GM12878 (cell line): ENCODE measurements around the gene TCF15. TPM values are rescaled to one million over a fixed set of nuclear protein-coding genes. Genes with fewer than 3 reads are reported as not detected.
A peak's percentile ranks its signal among the peaks of the same experiment; 100 is the strongest.

Experiments
- BCL11A ChIP-seq: IDR thresholded peaks from 2 replicates; pipeline ENCODE4 v1.6.1; 2011; ENCODE audit warnings: low read depth, low read length
- CHD2 ChIP-seq: IDR thresholded peaks from 2 replicates; pipeline ENCODE4 v1.6.1; 2011; ENCODE audit warnings: low read depth, low read length, improper control_type of control experiment, borderline replicate concordance
- CREM ChIP-seq: IDR thresholded peaks from 2 replicates; pipeline ENCODE4 v1.6.1; 2014; ENCODE audit warnings: antibody characterized with exemption, low read depth
- EZH2 ChIP-seq: IDR thresholded peaks from 2 replicates; pipeline ENCODE4 v1.6.1; 2012; ENCODE audit warnings: low read depth, mild to moderate bottlenecking, control low read depth, inconsistent platforms, low read length, borderline replicate concordance; ENCODE audit not compliant: control insufficient read depth
- GABPA ChIP-seq: IDR thresholded peaks from 2 replicates; pipeline ENCODE4 v1.6.1; 2014; ENCODE audit warnings: antibody characterized with exemption, low read depth, mild to moderate bottlenecking, inconsistent platforms
- HDAC2 ChIP-seq: fragments of 200-600 bp; sonication (generic); IDR thresholded peaks from 2 replicates; pipeline ENCODE4 v1.6.1; 2017
- HDAC6 ChIP-seq: fragments of 200-600 bp; sonication (generic); IDR thresholded peaks from one replicate; pipeline ENCODE4 v1.8.0; 2017; ENCODE audit warnings: antibody characterized with exemption; ENCODE audit not compliant: unreplicated experiment
- MTA2 ChIP-seq: fragments of 450-650 bp; IDR thresholded peaks from 2 replicates; pipeline ENCODE4 v1.6.1; 2016; ENCODE audit warnings: low read depth, mild to moderate bottlenecking, moderate library complexity
- MYC ChIP-seq: IDR thresholded peaks from 2 replicates; pipeline ENCODE4 v1.6.1; 2011; ENCODE audit warnings: mild to moderate bottlenecking, low read length, moderate library complexity, inconsistent platforms; ENCODE audit not compliant: insufficient read depth, insufficient replicate concordance, insufficient read length, severe bottlenecking
- NFXL1 ChIP-seq: fragments of 450-650 bp; IDR thresholded peaks from 2 replicates; pipeline ENCODE4 v1.6.1; 2017; ENCODE audit warnings: antibody characterized with exemption, mild to moderate bottlenecking, borderline replicate concordance
- SIN3A ChIP-seq: IDR thresholded peaks from 2 replicates; pipeline ENCODE4 v1.6.1; 2012; ENCODE audit warnings: low read depth, low read length, improper control_type of control experiment
- polyA plus RNA-seq, 11 experiments: library from polyadenylated mRNA; depleted of rRNA in 4 of 11; unstranded in 6 of 11; stranded (reverse) in 5 of 11; fragments of >200 nt; fragmentation: Nextera tagmentation in 4 of 11; fragmentation: Illumina TruSeq in 1 of 11; extraction: Ambion mirVana in 4 of 11; extraction: Trizol in 1 of 11; gene quantifications; 1 replicate in 1 of 11; 2 replicates in 10 of 11; pipeline versions ENCODE4 v1.2.1 to v1.2.3, GENCODE V29; 2011 to 2016; ENCODE audit warnings: inconsistent platforms in 2 of 11, missing spikeins in 2 of 11, low read depth in 1 of 11
- total RNA-seq, 4 experiments: library from RNA; depleted of rRNA in 3 of 4; stranded (reverse); fragments of >200 nt in 3 of 4; fragmentation: Illumina TruSeq in 1 of 4; extraction: Trizol in 1 of 4; gene quantifications; 2 replicates each; pipeline versions ENCODE4 v1.2.1 to v1.2.3, GENCODE V29; 2013 to 2021
- TF ChIP-seq, protein P1 (sequence below): fragments of 450-650 bp; formaldehyde crosslinking; IDR thresholded peaks from 2 replicates; pipeline ENCODE4 v1.5.0; 2022; ENCODE audit warnings: mild to moderate bottlenecking, missing genetic modification characterization
- TF ChIP-seq, protein P2 (sequence below): fragments of 450-650 bp; IDR thresholded peaks from 2 replicates; pipeline ENCODE4 v1.6.1; 2016; ENCODE audit warnings: mild to moderate bottlenecking, moderate library complexity, borderline replicate concordance
- TF ChIP-seq, protein P3 (sequence below): IDR thresholded peaks from 2 replicates; pipeline ENCODE4 v1.6.1; 2012; ENCODE audit warnings: mild to moderate bottlenecking, low read depth, low read length
- TF ChIP-seq, protein P4 (sequence below): IDR thresholded peaks from 2 replicates; pipeline ENCODE4 v1.6.1; 2012; ENCODE audit warnings: low read depth, low read length, improper control_type of control experiment
- TF ChIP-seq, protein P5 (sequence below): fragments of 450-650 bp; IDR thresholded peaks from 2 replicates; pipeline ENCODE4 v1.6.1; 2016; ENCODE audit warnings: mild to moderate bottlenecking

Gene TCF15
- total and polyA plus RNA-seq, 10 of the 15 experiments (the other 5 are each of a cell fraction or from before 2014, with no cell fraction given): 0.08 TPM; not detected in 9

DNA sequence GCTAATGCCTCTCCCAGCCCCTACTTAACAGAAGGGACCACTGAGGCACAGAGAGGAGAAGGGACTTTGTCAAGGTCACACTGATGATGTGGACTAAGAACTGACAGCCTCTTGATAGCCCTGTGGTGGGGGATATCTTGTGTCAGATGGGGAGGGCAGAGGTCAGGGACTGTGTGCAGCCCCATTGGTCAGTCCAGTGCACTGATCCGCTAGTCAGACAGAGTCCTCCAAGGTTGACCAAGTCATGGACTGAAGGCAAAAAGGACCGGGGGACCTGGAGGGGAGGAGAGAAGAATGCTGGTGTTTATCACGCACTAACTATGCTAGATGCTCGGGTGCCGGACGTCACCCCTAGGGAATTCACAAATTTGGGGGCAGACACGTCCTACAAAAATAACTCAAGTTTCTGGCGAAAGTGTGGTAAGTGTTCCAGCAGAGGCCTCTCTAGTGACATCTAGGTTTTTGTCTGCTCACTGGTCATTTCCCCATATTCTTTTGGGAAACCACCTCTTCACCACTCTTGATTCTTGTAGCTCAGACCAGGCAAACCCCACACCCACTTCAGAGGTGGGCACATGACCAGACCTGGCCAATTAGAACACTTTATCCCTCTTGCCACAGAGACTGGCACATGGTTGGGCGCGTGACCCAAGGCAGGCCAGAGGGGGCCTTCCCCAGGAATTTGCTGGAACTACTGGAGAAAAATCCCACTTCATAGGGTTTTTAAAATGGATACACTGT is 21.0 kb downstream of the TCF15 start (continued):
- TF ChIP-seq, protein P1, sequence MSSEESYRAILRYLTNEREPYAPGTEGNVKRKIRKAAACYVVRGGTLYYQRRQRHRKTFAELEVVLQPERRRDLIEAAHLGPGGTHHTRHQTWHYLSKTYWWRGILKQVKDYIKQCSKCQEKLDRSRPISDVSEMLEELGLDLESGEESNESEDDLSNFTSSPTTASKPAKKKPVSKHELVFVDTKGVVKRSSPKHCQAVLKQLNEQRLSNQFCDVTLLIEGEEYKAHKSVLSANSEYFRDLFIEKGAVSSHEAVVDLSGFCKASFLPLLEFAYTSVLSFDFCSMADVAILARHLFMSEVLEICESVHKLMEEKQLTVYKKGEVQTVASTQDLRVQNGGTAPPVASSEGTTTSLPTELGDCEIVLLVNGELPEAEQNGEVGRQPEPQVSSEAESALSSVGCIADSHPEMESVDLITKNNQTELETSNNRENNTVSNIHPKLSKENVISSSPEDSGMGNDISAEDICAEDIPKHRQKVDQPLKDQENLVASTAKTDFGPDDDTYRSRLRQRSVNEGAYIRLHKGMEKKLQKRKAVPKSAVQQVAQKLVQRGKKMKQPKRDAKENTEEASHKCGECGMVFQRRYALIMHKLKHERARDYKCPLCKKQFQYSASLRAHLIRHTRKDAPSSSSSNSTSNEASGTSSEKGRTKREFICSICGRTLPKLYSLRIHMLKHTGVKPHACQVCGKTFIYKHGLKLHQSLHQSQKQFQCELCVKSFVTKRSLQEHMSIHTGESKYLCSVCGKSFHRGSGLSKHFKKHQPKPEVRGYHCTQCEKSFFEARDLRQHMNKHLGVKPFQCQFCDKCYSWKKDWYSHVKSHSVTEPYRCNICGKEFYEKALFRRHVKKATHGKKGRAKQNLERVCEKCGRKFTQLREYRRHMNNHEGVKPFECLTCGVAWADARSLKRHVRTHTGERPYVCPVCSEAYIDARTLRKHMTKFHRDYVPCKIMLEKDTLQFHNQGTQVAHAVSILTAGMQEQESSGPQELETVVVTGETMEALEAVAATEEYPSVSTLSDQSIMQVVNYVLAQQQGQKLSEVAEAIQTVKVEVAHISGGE (CRISPR knock-in tag): no peak
- no peak for TF ChIP-seq MYC
- TF ChIP-seq, protein P2, sequence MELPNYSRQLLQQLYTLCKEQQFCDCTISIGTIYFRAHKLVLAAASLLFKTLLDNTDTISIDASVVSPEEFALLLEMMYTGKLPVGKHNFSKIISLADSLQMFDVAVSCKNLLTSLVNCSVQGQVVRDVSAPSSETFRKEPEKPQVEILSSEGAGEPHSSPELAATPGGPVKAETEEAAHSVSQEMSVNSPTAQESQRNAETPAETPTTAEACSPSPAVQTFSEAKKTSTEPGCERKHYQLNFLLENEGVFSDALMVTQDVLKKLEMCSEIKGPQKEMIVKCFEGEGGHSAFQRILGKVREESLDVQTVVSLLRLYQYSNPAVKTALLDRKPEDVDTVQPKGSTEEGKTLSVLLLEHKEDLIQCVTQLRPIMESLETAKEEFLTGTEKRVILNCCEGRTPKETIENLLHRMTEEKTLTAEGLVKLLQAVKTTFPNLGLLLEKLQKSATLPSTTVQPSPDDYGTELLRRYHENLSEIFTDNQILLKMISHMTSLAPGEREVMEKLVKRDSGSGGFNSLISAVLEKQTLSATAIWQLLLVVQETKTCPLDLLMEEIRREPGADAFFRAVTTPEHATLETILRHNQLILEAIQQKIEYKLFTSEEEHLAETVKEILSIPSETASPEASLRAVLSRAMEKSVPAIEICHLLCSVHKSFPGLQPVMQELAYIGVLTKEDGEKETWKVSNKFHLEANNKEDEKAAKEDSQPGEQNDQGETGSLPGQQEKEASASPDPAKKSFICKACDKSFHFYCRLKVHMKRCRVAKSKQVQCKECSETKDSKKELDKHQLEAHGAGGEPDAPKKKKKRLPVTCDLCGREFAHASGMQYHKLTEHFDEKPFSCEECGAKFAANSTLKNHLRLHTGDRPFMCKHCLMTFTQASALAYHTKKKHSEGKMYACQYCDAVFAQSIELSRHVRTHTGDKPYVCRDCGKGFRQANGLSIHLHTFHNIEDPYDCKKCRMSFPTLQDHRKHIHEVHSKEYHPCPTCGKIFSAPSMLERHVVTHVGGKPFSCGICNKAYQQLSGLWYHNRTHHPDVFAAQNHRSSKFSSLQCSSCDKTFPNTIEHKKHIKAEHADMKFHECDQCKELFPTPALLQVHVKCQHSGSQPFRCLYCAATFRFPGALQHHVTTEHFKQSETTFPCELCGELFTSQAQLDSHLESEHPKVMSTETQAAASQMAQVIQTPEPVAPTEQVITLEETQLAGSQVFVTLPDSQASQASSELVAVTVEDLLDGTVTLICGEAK: no peak
- no peak for TF ChIP-seq GABPA
- TF ChIP-seq, protein P3, sequence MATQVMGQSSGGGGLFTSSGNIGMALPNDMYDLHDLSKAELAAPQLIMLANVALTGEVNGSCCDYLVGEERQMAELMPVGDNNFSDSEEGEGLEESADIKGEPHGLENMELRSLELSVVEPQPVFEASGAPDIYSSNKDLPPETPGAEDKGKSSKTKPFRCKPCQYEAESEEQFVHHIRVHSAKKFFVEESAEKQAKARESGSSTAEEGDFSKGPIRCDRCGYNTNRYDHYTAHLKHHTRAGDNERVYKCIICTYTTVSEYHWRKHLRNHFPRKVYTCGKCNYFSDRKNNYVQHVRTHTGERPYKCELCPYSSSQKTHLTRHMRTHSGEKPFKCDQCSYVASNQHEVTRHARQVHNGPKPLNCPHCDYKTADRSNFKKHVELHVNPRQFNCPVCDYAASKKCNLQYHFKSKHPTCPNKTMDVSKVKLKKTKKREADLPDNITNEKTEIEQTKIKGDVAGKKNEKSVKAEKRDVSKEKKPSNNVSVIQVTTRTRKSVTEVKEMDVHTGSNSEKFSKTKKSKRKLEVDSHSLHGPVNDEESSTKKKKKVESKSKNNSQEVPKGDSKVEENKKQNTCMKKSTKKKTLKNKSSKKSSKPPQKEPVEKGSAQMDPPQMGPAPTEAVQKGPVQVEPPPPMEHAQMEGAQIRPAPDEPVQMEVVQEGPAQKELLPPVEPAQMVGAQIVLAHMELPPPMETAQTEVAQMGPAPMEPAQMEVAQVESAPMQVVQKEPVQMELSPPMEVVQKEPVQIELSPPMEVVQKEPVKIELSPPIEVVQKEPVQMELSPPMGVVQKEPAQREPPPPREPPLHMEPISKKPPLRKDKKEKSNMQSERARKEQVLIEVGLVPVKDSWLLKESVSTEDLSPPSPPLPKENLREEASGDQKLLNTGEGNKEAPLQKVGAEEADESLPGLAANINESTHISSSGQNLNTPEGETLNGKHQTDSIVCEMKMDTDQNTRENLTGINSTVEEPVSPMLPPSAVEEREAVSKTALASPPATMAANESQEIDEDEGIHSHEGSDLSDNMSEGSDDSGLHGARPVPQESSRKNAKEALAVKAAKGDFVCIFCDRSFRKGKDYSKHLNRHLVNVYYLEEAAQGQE: no peak
- peak; percentile 39; the same call in 1 of the 2 replicates for TF ChIP-seq CREM
- TF ChIP-seq, protein P4, sequence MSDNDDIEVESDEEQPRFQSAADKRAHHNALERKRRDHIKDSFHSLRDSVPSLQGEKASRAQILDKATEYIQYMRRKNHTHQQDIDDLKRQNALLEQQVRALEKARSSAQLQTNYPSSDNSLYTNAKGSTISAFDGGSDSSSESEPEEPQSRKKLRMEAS: peak; percentile 66
- TF ChIP-seq NFXL1: no peak
- TF ChIP-seq EZH2: no peak
- peak; percentile 29; the same call in 1 of the 2 replicates for TF ChIP-seq MTA2
- no peak for TF ChIP-seq SIN3A
- TF ChIP-seq BCL11A: no peak
- TF ChIP-seq, protein P5, sequence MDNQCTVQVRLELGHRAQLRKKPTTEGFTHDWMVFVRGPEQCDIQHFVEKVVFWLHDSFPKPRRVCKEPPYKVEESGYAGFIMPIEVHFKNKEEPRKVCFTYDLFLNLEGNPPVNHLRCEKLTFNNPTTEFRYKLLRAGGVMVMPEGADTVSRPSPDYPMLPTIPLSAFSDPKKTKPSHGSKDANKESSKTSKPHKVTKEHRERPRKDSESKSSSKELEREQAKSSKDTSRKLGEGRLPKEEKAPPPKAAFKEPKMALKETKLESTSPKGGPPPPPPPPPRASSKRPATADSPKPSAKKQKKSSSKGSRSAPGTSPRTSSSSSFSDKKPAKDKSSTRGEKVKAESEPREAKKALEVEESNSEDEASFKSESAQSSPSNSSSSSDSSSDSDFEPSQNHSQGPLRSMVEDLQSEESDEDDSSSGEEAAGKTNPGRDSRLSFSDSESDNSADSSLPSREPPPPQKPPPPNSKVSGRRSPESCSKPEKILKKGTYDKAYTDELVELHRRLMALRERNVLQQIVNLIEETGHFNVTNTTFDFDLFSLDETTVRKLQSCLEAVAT: 0 out of 2 replicates have a peak, but pooled peaks have one; percentile 9
- TF ChIP-seq HDAC2: no peak
- TF ChIP-seq CHD2: no peak
- TF ChIP-seq HDAC6: no peak
